AG20443 (cell line): ENCODE data around the gene FHIT.
A peak's percentile ranks its signal among the peaks of the same experiment; 100 is the strongest.

Source experiments
- DNase-seq: peaks from one replicate; pipeline ENCODE4 v3.0.0; 2012; ENCODE audit warnings: low spot score, mixed read lengths

FHIT gene

DNA sequence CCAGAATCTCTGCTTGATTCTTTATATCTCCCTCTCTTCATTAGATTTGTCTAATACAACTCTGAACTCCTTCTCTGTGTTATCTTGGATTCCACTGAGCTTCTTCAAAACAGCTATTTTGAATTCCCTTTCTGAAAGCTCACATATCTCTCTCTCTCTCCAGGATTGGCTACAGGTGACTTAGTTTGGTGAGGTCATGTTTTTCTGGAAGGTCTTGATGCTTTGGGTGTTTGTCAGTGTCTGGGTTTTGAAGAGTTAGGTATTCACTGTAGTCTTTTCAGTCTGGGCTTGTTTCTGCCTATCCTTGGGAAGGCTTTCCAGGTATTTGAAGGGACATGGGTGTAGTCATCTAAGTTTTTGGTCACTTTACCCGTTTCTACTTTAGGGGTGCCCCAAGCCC is 781.8 kb downstream of the FHIT start:
- no peak for DNase-seq

DNA sequence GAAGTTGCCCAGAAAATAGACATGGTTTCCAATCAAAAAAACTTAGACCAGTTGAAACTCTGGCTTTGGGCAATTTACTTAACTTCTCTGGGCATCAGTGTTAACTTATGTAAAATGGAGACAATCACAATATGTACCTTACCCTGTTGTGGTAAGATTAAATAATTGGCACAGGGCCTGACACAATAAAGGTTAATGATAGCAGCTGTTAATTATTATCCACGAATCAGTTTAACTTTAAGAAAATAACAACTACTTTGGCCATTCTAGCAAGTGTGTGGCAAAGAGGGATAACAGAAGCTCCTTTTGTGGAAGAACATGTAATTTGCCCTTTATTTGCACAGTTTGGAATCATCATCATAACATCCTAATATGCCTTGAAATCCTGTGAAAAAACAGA is 787.6 kb downstream of the FHIT start:
- DNase-seq, result no peak

DNA sequence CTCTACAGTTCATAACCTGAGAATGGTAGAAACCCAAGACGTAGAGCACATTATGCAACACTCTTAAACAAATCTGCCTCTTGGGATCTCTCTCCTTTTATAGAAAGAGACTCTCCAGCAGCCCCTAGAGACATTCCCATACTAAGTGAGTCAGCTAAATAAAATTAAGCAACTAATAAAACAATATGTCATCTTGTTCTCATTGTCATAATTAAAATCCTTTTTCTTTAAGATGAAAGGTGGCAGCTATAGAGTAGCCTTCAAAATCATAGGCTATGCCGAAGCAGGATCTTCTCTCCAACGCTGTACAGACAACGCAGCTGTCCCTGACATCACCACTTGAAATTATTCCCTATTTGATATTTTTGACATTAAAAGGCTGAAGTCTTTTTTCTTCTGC is 790.0 kb downstream of the FHIT start:
- DNase-seq, result no peak

DNA sequence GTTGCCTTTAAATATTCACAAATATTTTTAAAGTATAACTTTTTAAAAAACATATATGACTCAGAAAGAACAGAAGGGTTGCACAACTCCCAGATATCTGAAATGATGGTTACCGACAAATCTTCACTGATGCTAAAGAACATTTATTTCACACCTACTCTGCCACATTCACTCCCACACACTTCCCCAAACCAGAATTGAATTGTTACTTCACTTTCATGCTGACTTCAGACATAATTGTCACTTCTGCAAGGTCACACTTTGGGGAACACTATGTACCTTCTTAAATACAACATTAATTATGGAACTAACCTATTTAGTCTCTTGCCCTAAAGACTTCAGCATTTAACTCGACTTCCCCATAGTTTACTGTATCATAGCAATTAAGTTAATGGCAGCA is 795.1 kb downstream of the FHIT start:
- DNase-seq, result no peak

DNA sequence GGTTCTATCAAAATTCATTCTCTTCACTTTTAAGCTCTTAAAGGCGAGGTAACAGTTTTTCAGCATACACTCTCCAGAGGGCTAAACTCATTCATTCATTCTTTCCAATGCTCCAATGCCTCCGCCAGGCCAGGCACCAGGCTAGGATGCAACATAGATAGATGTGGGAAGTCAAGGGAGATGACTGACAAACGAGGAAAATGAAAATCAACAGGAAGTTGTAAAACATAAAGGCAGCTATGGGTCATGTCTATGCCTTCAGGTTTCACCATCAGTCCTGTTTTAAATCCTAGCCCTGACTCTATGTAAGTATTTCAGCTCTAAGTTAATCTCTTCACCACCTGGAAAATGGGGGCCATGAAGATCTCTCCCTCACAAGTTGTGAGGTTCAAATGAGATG is 797.9 kb downstream of the FHIT start:
- no peak for DNase-seq

DNA sequence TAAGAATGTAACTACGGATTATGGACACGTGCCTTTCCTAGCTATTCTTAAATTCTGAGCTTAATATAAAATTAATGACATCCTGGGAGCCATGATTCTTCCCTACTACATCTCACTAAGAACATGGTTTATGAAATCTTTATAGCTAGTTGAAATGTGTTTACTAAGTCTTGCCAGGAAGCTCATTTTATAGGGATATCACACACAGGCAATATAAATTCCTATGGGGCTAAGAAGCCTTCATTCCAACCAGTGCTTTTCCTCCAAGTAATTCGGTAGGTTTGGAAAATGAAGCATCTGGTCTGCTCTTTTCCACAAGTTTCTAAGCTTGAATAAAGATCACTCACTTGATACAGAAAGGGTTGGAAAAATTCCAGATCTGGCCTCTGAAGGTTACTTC is 802.6 kb downstream of the FHIT start:
- no peak for DNase-seq

DNA sequence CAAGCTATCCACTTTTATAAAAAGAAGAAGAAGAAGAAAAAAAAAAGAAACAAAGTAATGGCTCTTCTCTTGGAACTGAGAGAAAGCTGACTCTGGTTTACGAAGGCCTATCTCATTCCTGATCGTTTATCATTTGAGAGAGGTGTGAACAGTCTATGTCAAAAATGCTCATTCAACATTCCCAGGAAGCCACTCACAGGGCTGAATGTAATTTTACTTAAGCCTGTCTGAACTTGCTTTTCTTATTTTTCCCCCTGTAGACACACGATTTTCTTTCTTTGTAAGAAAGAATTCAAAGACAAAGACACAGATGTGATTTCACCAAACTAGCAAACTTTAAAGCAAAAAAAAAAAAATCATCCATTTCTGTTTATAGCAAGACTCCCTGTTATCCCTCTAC is 805.8 kb downstream of the FHIT start:
- DNase-seq, result no peak

DNA sequence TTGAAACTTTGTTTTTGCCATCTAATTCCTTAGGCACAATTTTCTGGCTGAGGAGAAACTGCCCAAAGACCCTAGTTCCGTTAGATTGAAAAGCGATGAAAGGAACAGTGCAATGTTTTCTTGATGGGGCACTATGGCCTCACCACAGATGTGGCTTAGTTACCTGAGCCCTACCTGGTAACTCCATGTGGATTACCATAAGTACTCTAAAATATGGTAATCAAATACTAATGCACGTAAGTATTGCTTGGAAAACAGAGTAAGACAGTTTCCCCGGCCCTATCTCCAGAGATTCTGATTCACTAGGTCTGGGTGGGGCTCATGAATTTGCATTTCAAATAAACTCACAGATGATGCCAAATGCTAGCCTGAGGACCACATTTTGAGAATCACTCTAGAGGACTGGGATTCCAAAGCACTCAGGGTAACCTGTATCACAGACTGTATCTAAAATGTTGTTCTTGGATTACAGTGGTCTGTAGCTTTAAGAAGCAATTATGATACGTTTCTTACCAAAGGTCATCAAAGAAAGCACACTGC is 806.3 kb downstream of the FHIT start:
- DNase-seq, result no peak

DNA sequence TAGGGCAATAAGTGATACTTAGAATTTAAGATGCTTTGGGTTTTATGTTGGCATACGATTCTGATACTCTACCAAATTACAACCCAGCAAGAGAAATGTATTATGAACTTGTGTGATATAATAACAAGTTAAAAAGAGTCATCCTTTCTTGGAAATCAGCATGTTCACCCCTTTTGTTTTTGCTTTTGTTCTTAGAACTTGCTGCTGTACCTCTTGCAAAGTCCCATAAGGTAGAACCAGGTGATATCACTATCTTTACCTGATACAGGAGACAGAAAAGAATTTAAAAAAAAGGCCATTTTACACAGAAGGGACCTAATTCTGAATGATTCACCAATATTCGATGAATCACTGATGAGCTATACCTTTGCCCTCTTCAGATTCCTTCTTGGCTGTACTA is 810.4 kb downstream of the FHIT start:
- no peak for DNase-seq

DNA sequence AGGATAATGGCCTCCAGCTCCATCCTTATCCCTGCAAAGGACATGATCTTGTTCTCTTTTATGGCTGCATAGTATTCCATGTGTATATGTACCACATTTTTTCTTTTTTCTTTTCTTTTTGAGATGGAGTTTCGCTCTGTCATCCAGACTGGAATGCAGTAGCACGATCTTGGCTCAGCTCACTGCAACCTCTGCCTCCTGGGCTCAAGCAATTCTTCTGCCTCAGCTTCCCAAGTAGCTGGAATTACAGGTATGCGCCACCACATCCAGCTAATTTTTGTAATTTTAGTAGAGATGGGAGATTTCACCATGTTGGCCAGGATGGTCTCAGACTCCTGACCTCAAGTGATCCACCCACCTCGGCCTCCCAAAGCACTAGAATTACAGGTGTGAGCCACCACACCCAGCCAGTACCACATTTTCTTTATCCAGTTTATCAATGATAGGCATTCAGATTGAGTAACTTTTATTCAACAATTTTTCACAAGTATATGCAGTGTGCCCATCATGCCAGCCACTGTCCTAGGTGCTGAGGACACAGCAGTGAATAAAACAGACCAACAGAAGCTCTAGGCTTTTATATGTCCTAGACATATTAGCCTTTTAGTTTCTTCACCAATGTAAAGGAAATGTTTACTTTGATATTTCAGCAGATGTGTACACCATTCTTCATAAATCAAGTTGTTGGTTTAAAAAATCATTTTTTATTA is 815.2 kb downstream of the FHIT start:
- DNase-seq, result no peak

DNA sequence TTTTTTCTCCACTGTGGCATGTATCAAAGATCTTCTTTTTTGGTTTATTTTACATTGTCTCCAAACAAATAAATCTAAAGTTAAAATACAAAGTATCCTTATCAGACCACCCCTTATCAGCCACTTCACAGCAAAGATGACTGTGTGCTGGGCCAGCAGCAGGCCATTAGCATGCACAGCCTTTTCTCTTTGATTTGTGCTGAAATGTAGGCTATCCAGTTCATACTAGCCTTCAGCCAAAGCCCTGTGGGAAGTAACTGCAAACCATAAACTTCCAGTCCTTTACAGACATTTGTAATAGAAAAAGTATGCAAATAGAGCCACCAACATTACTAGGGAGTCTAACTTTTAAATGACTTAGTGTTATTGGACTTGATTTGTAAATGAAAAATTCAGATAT is 816.3 kb downstream of the FHIT start:
- no peak for DNase-seq

DNA sequence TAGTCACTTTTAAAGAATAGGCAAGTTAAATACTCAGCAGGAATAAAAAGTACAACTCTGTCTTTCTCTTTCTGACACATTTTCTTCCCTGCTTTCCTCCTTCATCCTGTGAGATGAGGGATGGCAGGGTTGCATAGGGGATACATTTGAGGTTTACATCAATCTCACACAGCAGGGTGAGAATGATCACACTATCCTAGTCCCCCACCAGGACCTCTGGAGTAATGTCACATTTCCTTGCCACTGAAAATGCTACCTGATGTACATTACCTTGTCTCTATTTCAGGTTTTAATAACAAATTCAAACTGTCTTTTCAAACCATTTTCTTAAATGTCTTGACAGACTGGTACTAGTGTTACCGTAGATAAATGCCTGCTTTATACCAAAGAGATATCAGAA is 816.9 kb downstream of the FHIT start:
- no peak for DNase-seq

DNA sequence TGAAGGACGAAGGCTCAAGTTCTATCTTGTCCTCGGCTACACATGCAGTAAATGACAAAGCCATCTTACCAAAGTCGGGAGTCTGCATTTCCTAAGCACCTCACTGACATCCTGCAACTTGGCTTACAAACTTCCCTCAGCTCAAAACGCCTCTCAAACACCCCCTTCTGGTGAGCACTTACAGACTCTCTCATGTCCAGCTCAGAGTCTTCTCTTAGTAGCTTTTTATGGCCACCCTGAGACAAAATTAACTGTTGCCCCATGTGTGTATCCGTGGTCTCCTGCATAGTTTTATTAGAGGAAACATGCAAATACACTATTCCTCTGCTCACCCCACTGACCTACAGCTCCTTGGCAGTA is 819.7 kb downstream of the FHIT start:
- peak; percentile 10 for DNase-seq

DNA sequence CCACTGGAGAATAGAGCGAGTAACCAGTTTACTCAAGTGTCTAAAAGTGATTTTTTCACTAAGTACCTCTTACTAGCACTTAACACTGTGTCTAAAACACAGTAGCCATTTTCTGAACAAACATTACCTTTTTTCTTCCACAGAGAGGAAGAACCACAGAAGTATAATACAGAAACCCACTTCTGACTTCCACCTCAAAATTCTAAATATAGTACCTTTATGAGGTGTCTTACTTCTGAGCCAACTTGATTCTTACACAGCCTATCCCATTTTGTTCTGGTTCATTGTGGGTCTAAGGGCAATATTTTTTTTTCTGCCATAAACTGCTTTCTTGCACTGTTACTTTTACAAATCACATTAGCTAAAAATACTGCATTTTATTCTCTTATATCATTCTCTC is 821.0 kb downstream of the FHIT start:
- DNase-seq, result no peak

DNA sequence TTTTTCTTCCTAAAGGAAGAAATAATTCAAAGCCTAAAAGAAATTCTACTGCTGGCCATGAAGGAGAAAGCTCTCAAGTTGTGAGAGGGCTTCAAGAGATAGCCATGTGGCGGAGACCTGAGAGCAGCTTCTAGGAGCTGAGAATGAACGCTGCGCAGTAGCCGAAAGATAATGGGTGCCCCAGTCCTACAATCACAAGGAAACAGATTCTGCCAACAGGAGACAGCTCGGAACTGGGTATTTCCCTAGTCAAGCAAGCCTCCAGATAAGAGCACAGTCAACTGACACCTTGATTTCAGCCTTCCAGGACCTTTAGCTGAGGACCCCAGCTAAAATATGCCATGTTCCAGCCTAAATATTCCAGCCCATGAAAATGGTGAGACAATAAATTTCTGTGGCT is 824.1 kb downstream of the FHIT start:
- no peak for DNase-seq

DNA sequence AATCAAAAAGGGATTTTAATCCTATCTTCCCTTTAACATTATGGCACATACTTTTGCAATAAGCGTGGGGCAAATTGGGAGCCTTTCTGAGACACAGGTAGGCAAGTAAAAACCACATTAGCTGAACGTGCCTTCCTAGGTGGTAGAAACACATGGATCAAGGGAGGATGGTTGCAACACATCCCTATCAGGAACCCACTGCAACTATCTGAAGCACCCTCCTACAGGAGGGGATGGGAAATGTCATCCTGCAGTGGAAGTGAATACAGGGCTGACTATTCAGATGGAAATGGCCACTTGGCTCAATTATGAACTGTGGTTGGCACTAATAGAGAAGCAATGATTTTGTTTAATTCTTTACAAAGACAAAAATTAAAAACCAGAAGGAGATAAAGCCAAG is 826.3 kb downstream of the FHIT start:
- DNase-seq, result no peak

DNA sequence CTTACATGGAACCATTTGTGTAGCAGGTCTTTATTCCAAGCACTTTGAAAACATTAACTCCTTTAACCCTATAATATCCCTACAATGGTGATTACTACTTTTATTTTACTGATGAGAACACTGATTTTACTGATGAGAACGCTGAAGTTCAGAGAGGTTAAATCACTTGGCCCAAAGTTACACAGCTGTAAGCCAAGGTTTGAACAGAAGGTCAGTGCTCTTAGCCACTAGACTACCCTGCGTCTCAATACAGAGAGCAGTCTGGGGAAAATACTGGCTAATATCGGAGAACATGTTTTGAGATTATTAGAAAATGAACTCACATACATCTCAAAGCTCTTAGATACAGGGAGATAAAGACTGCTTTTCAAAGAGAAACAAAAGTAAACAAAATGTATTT is 827.2 kb downstream of the FHIT start:
- no peak for DNase-seq

DNA sequence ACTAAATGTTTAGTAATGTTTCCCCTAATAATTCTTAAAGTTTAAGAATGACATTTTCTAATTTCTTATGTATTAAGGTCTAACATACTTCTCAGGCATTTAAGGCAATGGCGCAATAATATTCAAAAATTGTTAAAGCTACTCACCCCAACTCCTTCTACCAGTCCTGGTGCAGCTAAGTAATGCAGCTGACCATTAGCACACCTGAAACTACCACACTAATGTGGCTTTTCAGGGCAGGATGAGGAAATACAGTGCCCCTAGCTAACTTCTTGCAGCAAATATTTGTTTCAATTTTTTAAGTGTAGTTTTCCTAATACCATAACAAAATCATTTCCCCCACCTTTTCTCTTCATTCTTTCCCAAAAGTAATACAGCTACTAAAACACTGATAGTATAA is 827.7 kb downstream of the FHIT start:
- no peak for DNase-seq

DNA sequence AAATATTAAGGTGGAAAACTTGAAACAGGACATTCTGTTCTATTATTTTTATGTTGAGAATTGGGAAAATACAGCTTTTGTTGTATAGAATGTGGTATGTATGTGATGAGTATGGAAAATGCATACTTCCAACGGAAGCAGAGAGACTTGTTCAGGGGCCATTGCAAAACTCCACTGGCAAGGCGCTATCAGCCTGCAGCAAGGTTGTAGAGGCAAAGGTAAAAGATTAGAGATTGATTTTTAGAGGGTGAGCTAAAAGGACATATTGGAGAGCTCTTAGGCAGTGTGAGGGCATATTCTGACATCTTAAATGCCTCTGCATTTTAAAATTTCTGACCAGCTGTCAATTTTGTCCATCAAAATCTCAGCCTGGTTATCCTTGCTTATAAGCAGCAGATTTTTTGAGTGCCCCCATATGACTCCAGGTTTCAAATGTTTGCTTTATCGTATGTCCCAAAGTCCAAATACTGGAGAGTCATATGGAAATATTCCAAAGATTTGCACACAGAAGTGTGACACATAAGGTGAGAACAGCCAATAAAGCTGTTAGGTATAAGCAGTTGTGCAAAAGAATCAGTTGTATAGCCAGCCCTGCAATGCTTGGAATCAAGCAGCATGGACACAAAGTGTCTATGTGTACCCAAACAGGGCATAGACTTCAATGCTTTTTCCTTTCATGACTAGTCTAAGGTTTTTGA is 829.4 kb downstream of the FHIT start:
- no peak for DNase-seq

DNA sequence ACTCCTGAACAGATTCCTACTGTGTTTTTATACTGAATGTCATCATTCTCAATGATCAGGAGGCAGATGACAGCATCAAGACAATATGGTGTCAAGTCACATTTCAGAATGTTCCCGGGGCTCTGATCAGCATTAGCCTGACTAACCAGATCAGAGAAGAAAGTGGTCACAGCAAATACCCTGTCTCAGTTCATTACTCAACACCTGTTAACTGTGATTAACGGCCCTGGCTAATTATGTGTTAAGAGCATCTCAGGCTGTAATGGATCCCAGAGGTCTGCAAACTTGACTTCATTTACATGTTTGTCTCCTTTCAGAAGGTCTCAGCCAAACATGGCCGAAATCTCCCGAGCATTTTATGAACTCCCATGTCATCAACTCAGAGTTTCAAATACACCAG is 833.7 kb downstream of the FHIT start:
- DNase-seq, result no peak

DNA sequence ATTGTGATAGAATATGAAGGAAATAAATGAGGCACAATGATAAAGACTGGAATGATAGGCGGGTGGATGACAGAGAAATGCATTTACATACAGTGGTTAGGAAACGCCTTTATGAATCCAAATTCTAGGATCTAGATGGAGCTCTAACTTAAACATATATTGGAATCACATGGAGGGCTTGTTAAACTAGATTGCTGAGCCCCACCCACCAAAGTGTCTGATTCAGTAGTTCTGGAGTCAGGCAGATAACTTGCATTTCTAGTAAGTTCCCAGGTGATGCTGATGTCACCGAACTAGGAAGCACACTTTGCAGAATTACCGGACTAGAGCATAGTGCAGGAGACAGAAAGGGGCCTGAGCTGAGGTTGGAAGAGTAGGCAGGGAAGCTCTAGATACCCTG is 837.2 kb downstream of the FHIT start:
- no peak for DNase-seq

DNA sequence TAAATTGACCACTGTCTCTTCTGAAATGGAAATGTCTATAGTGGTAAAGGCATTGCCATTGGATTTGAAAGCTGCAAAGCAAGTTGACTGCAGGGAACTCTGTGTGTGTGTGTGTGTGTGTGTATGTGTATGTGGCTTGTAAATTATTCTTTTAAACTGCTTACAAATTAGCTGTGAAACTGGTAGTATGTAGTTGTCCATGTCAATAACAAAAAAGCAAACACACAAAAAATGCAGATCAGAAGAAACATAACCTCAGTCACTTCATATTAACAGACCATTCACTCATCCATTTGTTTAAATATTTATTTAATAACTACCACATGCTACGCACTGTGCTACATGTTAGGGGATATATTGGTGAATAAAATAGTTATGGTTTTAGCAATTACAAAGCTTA is 837.7 kb downstream of the FHIT start:
- DNase-seq, result no peak

DNA sequence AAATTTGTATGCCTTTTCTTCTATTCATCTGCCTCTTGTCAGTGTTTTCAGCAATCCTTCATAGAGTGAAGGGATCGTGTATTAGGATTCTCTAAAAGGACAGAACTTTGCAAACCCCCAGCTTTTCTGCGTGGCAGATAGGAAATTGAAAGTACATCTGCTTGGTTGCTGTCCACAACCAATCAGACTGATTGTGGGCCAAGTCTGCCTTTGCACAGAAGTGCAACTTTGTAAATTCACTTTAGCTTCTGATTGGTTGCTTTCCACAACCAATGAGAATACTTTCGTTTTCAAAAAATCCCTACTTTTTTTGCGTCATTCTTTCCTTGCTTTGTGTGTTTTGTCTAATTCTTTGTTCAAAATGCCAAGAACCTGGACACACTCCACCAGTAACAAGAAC is 847.4 kb downstream of the FHIT start:
- DNase-seq, result peak; percentile 9

DNA sequence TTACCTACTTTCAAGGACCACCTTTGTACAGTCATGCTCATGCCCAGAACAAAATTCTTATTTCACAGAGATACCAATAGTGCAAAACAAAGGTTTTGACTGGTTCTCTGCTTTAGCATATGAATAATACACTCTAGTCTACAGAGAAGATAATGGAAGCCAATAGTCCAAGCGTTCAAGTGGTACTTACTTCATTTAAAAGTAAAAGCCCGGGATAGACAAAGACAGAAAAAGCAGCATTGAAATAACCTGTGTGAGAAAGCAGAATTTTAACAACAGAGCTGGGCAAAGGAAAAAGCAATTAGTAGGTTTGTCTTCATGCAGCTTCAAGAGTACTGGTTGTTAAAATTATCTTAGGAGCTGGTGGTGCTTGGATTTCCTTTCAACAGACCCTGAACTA is 848.3 kb downstream of the FHIT start:
- no peak for DNase-seq
